Spleen (tissue), 11 donors: Measurements from ENCODE around the gene ANKFN1. TPM values are rescaled to one million over a fixed set of nuclear protein-coding genes. Genes with fewer than 3 reads are reported as not detected.

ENCODE experiments used
- DNase-seq: peaks from one replicate; pipeline ENCODE4 v3.0.0-alpha.2; 2020
- H3K27ac ChIP-seq, 8 donors: fragments of 200-600 bp; sonication (generic) in 7 of 8; 1 replicate in 4 of 8; 2 replicates in 4 of 8; pipeline versions ENCODE4 v1.5.0 to v1.8.0; 2016 to 2021; ENCODE audit warnings: inconsistent platforms in 4 of 8, mild to moderate bottlenecking in 4 of 8, moderate library complexity in 1 of 8
- H3K27me3 ChIP-seq, 7 donors: fragments of 200-600 bp; sonication (generic) in 6 of 7; replicated peaks in 1 of 7; 1 replicate in 4 of 7; 2 replicates in 3 of 7; pipeline versions ENCODE4 v1.5.0 to v1.8.0; 2016 to 2021; ENCODE audit warnings: inconsistent platforms in 3 of 7, mild to moderate bottlenecking in 1 of 7
- H3K36me3 ChIP-seq, 6 donors: fragments of 200-600 bp; sonication (generic) in 5 of 6; 1 replicate in 4 of 6; 2 replicates in 2 of 6; pipeline versions ENCODE4 v1.5.0 to v1.8.0; 2016 to 2021; ENCODE audit warnings: inconsistent platforms in 2 of 6
- H3K4me1 ChIP-seq, 6 donors: fragments of 200-600 bp; sonication (generic) in 5 of 6; 1 replicate in 3 of 6; 2 replicates in 3 of 6; pipeline versions ENCODE4 v1.5.0 to v1.8.0; 2016 to 2021; ENCODE audit warnings: inconsistent platforms in 3 of 6
- H3K4me3 ChIP-seq, 8 donors: fragments of 200-600 bp; sonication (generic) in 7 of 8; 1 replicate in 4 of 8; 2 replicates in 4 of 8; pipeline versions ENCODE4 v1.5.0 to v1.8.0; 2016 to 2021; ENCODE audit warnings: inconsistent platforms in 4 of 8, mild to moderate bottlenecking in 4 of 8, moderate library complexity in 2 of 8
- H3K9me3 ChIP-seq, 8 donors: fragments of 200-600 bp; sonication (generic) in 7 of 8; 1 replicate in 4 of 8; 2 replicates in 4 of 8; pipeline versions ENCODE4 v1.5.0 to v1.8.0; 2016 to 2021; ENCODE audit warnings: inconsistent platforms in 4 of 8
- CTCF ChIP-seq, 11 experiments: fragments of 200-600 bp in 7 of 11; fragments of 450-650 bp in 4 of 11; sonication (generic) in 4 of 11; IDR thresholded peaks in 8 of 11; conservative IDR thresholded peaks in 3 of 11; 1 replicate in 7 of 11; 2 replicates in 4 of 11; pipeline versions ENCODE4 v1.4.0 to v1.8.0; 2016 to 2021; ENCODE audit warnings: antibody characterized with exemption in 11 of 11, inconsistent platforms in 4 of 11, mild to moderate bottlenecking in 1 of 11
- POLR2A ChIP-seq, 3 donors: fragments of 450-650 bp; IDR thresholded peaks; one replicate each; pipeline ENCODE4 v1.5.1; 2017; ENCODE audit warnings: antibody characterized with exemption in 3 of 3, mild to moderate bottlenecking in 1 of 3
- POLR2AphosphoS5 ChIP-seq, 3 donors: sonication (generic); formaldehyde crosslinking; IDR thresholded peaks; one replicate each; pipeline ENCODE4 v1.5.1; 2017; ENCODE audit warnings: antibody characterized with exemption in 3 of 3
- WGBS, 5 donors: extraction: QIAGEN DNeasy Blood & Tissue Kit in 3 of 5; methylation state at CpG; one replicate each; pipeline versions ENCODE4 v1.1.5 to v1.1.7; 2013 to 2018; 5-methylcytosine and 5-hydroxymethylcytosine counted together
- intact Hi-C: fragments of 100-400 bp; cut with DNase I; formaldehyde crosslinking; loops from one replicate; pipeline ENCODE4 v1.15.0; 2023; ENCODE audit warnings: low total_unique reads
- polyA plus RNA-seq, 3 donors: library from polyadenylated mRNA; stranded (reverse); fragments of 200-250 nt; gene quantifications; one replicate each; pipeline ENCODE4 v1.2.1, GENCODE V29; 2013
- total RNA-seq, 7 donors: library from RNA; depleted of rRNA in 3 of 7; stranded (reverse); fragments of >200 nt in 3 of 7; fragmentation: NEBNext Ultra II Directional in 4 of 7; extraction: Animal tissue kit (Norgen Biotek cat#: 25700) in 4 of 7; gene quantifications; one replicate each; pipeline versions ENCODE4 v1.1.0 to v1.2.1, GENCODE V29; 2016 to 2021
- donor health status: healthy with polysubstance abuse.
- donor health status: DM: no; HTN: no; CAD: no; lungs with moderate emphysema.
- donor health status: DM: no; HTN: no; CAD: no.
- donor health status: Bipolar disorder and iron deficiency.
- donor health status: healthy.
- donor health status: DM: no; HTN: no; CAD: no.
- donor health status: DM: yes; HTN: yes; CAD: no.

The ANKFN1 gene
- total and polyA plus RNA-seq, 10 donors, result 0.19 to 0.58 TPM; not detected in 8

GRCh38 chr17:56125830-56126819 lies 27.1 kb upstream of the ANKFN1 start:
- DNase-seq, result no peak

GRCh38 chr17:56130026-56130425 lies 23.2 kb upstream of the ANKFN1 start:
- Histone ChIP-seq H3K27ac (no peak overlapping the region), H3K4me3 (no peak overlapping the region), H3K27me3 (peaks cover 0 to 7% (median 0%) of the 10 kb centered on the region in 7 donors), H3K9me3 (no peaks in the 10 kb centered on the region), H3K4me1 (no peaks in the 10 kb centered on the region), H3K36me3 (no peaks in the 10 kb centered on the region)
- no peak for TF ChIP-seq POLR2A (IDR thresholded peaks at IDR 0.05)
- no peak for TF ChIP-seq CTCF (IDR thresholded peaks at IDR 0.05 in 8 of 11, conservative IDR thresholded peaks at IDR 0.05 in 3 of 11)
- TF ChIP-seq POLR2AphosphoS5 (IDR thresholded peaks at IDR 0.05), result no peak
- no peak for DNase-seq
- WGBS, 5 donors, result 84 to 91% (median 88%) methylated on average over 9 of the region's 9 CpGs
- intact Hi-C loops, result no loop called here

More at GRCh38 chr17:56125830-56126819, 27.1 kb upstream of the ANKFN1 start:
- peaks cover 0 to 7% (median 0%) of the 10 kb centered on the region in 7 donors for H3K27me3 ChIP-seq
- no peaks in the 10 kb centered on the region for H3K9me3 ChIP-seq
- H3K27ac ChIP-seq, result no peak overlapping the region
- no peaks in the 10 kb centered on the region for H3K4me1 ChIP-seq
- no peaks in the 10 kb centered on the region for H3K36me3 ChIP-seq
- TF ChIP-seq CTCF (IDR thresholded peaks at IDR 0.05 in 8 of 11, conservative IDR thresholded peaks at IDR 0.05 in 3 of 11) (peak in 6 of 11 experiments; percentile 20 to 36 (median 30)), POLR2AphosphoS5 (IDR thresholded peaks at IDR 0.05) (no peak), POLR2A (IDR thresholded peaks at IDR 0.05) (no peak)
- intact Hi-C loops, result loop anchor here (10.0 kb wide), 1 partner anchor 349 kb away; no protein-coding TSS in a partner anchor
- WGBS, 5 donors, result 61 to 70% (median 66%) methylated on average over 14 of the region's 14 CpGs
- H3K4me3 ChIP-seq, result no peak overlapping the region

- H3K4me1 ChIP-seq, result no peaks in the 10 kb centered on the region
- no peaks in the 10 kb centered on the region for H3K36me3 ChIP-seq
- no peaks in the 10 kb centered on the region for H3K9me3 ChIP-seq
- H3K27ac ChIP-seq, result no peak overlapping the region
- H3K27me3 ChIP-seq, result peaks cover 0 to 7% (median 0%) of the 10 kb centered on the region in 7 donors
- TF ChIP-seq POLR2A (IDR thresholded peaks at IDR 0.05) (no peak), CTCF (IDR thresholded peaks at IDR 0.05 in 8 of 11, conservative IDR thresholded peaks at IDR 0.05 in 3 of 11) (no peak), POLR2AphosphoS5 (IDR thresholded peaks at IDR 0.05) (no peak)
- no peak for DNase-seq
- H3K4me3 ChIP-seq, result no peak overlapping the region
- WGBS, 5 donors, result 75 to 93% (median 84%) methylated on average over 1 of the region's 1 CpG
- intact Hi-C loops, result no loop called here
These were observed 22.6 kb upstream of the ANKFN1 start for GRCh38 chr17:56130631-56131030.

GRCh38 chr17:56131431-56131830 lies 21.8 kb upstream of the ANKFN1 start:
- Histone ChIP-seq H3K36me3 (no peaks in the 10 kb centered on the region), H3K27ac (no peak overlapping the region), H3K4me3 (no peak overlapping the region), H3K4me1 (no peaks in the 10 kb centered on the region), H3K27me3 (no peaks in the 10 kb centered on the region), H3K9me3 (no peaks in the 10 kb centered on the region)
- 94 to 96% (median 96%) methylated on average over 3 of the region's 3 CpGs for WGBS, 5 donors
- TF ChIP-seq POLR2AphosphoS5 (IDR thresholded peaks at IDR 0.05) (no peak), POLR2A (IDR thresholded peaks at IDR 0.05) (no peak), CTCF (IDR thresholded peaks at IDR 0.05 in 8 of 11, conservative IDR thresholded peaks at IDR 0.05 in 3 of 11) (no peak)
- intact Hi-C loops, result no loop called here
- no peak for DNase-seq
